Esophagus muscularis mucosa (tissue), 3 donors: ENCODE measurements around the gene MMP24.

Experiments
- CTCF ChIP-seq, 3 experiments: fragments of 200-600 bp in 2 of 3; fragments of 450-650 bp in 1 of 3; sonication (generic) in 2 of 3; IDR thresholded peaks; one replicate each; pipeline ENCODE4 v1.5.1; 2017 to 2019; ENCODE audit warnings: antibody characterized with exemption in 3 of 3, mild to moderate bottlenecking in 2 of 3, moderate library complexity in 1 of 3
- POLR2A ChIP-seq: fragments of 450-650 bp; IDR thresholded peaks from one replicate; pipeline ENCODE4 v1.6.1; 2017; ENCODE audit warnings: antibody characterized with exemption, moderate library complexity, mild to moderate bottlenecking, low read depth
- POLR2AphosphoS5 ChIP-seq, 2 donors: sonication (generic); formaldehyde crosslinking; IDR thresholded peaks; one replicate each; pipeline ENCODE4 v1.6.1; 2017; ENCODE audit warnings: antibody characterized with exemption in 2 of 2

GRCh38 chr20:35297740-35298139, 71.2 kb downstream of the MMP24 start:
- no peak for TF ChIP-seq CTCF (IDR thresholded peaks at IDR 0.05)
- no peak for TF ChIP-seq POLR2AphosphoS5 (IDR thresholded peaks at IDR 0.05)
- no peak for TF ChIP-seq POLR2A
